Heart right ventricle (tissue), 16 donors: ENCODE measurements around the gene CHORDC1. TPM values are rescaled to one million over a fixed set of nuclear protein-coding genes. Genes with fewer than 3 reads are reported as not detected.

ENCODE experiments used
- ATAC-seq, 8 donors: fragments of 200-7000 bp; cut with Tn5 transposase; one replicate each; pipeline ENCODE4 v1.9.1; 2020; ENCODE audit warnings: mild to moderate bottlenecking in 8 of 8, moderate library complexity in 8 of 8, moderate number of reproducible peaks in 1 of 8
- DNase-seq, 2 donors: peaks; one replicate each; pipeline ENCODE4 v3.0.0-alpha.2; 2020
- H3K27ac ChIP-seq, 10 donors: fragments of 200-600 bp; sonication (generic) in 2 of 10; one replicate each; pipeline versions ENCODE4 v1.5.0 to v1.8.0; 2020 to 2022; ENCODE audit warnings: mild to moderate bottlenecking in 3 of 10
- H3K27me3 ChIP-seq, 7 donors: fragments of 200-600 bp; one replicate each; pipeline ENCODE4 v1.8.0; 2021 to 2022; ENCODE audit warnings: mild to moderate bottlenecking in 2 of 7
- H3K36me3 ChIP-seq, 9 donors: fragments of 200-600 bp; sonication (generic) in 1 of 9; one replicate each; pipeline versions ENCODE4 v1.5.0 to v1.8.0; 2020 to 2022; ENCODE audit warnings: mild to moderate bottlenecking in 2 of 9
- H3K4me1 ChIP-seq, 9 donors: fragments of 200-600 bp; sonication (generic) in 1 of 9; one replicate each; pipeline versions ENCODE4 v1.5.0 to v1.8.0; 2020 to 2022; ENCODE audit warnings: mild to moderate bottlenecking in 4 of 9
- H3K4me3 ChIP-seq, 10 donors: fragments of 200-600 bp; sonication (generic) in 2 of 10; one replicate each; pipeline versions ENCODE4 v1.5.0 to v1.8.0; 2020 to 2022; ENCODE audit warnings: mild to moderate bottlenecking in 7 of 10, moderate library complexity in 2 of 10
- H3K9me3 ChIP-seq, 11 donors: fragments of 200-600 bp in 10 of 11; sonication (generic) in 2 of 11; one replicate each; pipeline versions ENCODE4 v1.5.0 to v1.8.0; 2013 to 2022; ENCODE audit warnings: mild to moderate bottlenecking in 2 of 11, control low read depth in 1 of 11, moderate library complexity in 1 of 11
- WGBS, 2 donors: extraction: QIAGEN DNeasy Blood & Tissue Kit; methylation state at CpG; one replicate each; pipeline ENCODE4 v1.1.7; 2013; ENCODE audit warnings: inconsistent platforms in 1 of 2; 5-methylcytosine and 5-hydroxymethylcytosine counted together
- intact Hi-C, 10 donors: fragments of 100-400 bp; cut with DNase I; formaldehyde crosslinking; loops; one replicate each; pipeline versions ENCODE4 v1.11.1 to v1.14.2; 2022
- polyA plus RNA-seq, 2 donors: library from polyadenylated mRNA; stranded (reverse); fragments of 200-250 nt; gene quantifications; one replicate each; pipeline ENCODE4 v1.2.3, GENCODE V29; 2013
- total RNA-seq, 10 donors: library from RNA; stranded (reverse); fragmentation: NEBNext Ultra II Directional in 3 of 10; extraction: Animal tissue kit (Norgen Biotek cat#: 25700) in 3 of 10; gene quantifications; one replicate each; pipeline versions ENCODE4 v1.2.1 to v1.2.4, GENCODE V29; 2021 to 2023
- TF ChIP-seq, protein P1 (sequence below), 9 donors: fragments of 200-600 bp; sonication (generic) in 2 of 9; IDR thresholded peaks; one replicate each; pipeline versions ENCODE4 v1.5.0 to v1.8.0; 2021 to 2022; ENCODE audit warnings: antibody characterized with exemption in 9 of 9, mild to moderate bottlenecking in 5 of 9, moderate library complexity in 1 of 9
- donor health status: Arrhythmogenic right ventricular cardiomyopathy.
- donor health status: ischemic (EF 13 %, LVEDD 7.1; RV severe dilation, severe dysfunction).
- donor health status: healthy with polysubstance abuse.
- donor health status: DM: no; HTN: yes; CAD: no.
- donor health status: DM: no; HTN: no; CAD: no.
- donor health status: ischemic (EF 25% LVEDD 6.9; RV normal size, moderate dysfunction).
- donor health status: ischemic (EF 25% LVEDD 5.7; RV mildly dilated, moderate dysfunction).
- donor health status: healthy.
- donor health status: DM: yes; HTN: yes; CAD: no.
- donor health status: Ischemic cardiomyopathy.
- donor health status: ischemic (EF 35%, LVEDD 5.7; RV mildly dilated, moderate dysfunction).
- donor health status: nonischemic (EF 11% LVEDD 7.7; RV severe dilation, severe dysfunction).
- donor health status: DM: yes; HTN: yes; CAD: no.
- donor health status: PGD.
- donor health status: ischemic (EF 29% LVEDD 5.4; RV normal size, mild dysfunction).
- donor health status: nonischemic (EF 23%, LVEDD 6.1; RV moderate dilation, normal function).

Gene CHORDC1
- total and polyA plus RNA-seq, 12 donors = 22.4 to 38.1 (median 27.7) TPM

DNA sequence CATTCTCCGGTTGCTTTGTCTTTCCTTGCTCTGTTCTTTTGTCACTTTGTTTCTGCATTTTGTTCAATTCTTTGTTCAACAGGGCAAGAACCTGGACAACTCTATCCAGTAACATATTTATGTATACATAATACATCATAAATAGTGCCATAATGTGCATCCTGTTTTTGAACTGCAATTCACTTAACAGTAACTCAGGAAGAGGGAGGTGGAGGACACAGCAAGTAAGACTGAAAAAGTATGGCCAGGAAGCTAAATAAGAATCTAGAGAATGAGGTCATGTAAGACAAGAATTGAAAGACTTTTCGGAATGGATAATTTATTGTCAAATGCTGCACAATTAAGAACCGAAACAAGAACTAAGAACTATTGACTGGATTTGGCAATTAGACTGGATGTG is 29.2 kb upstream of the CHORDC1 start:
- H3K4me3 ChIP-seq = no peak overlapping the region
- WGBS, 2 donors = 68 to 76% methylated on average over 3 of the region's 3 CpGs
- peaks cover 0 to 6% (median 0%) of the 10 kb centered on the region in 11 donors for H3K9me3 ChIP-seq
- no peaks in the 10 kb centered on the region for H3K36me3 ChIP-seq
- TF ChIP-seq, protein P1, sequence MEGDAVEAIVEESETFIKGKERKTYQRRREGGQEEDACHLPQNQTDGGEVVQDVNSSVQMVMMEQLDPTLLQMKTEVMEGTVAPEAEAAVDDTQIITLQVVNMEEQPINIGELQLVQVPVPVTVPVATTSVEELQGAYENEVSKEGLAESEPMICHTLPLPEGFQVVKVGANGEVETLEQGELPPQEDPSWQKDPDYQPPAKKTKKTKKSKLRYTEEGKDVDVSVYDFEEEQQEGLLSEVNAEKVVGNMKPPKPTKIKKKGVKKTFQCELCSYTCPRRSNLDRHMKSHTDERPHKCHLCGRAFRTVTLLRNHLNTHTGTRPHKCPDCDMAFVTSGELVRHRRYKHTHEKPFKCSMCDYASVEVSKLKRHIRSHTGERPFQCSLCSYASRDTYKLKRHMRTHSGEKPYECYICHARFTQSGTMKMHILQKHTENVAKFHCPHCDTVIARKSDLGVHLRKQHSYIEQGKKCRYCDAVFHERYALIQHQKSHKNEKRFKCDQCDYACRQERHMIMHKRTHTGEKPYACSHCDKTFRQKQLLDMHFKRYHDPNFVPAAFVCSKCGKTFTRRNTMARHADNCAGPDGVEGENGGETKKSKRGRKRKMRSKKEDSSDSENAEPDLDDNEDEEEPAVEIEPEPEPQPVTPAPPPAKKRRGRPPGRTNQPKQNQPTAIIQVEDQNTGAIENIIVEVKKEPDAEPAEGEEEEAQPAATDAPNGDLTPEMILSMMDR (IDR thresholded peaks at IDR 0.05) = no peak
- ATAC-seq (no peak), DNase-seq (no peak)
- H3K27me3 ChIP-seq = no peaks in the 10 kb centered on the region
- H3K4me1 ChIP-seq = no peaks in the 10 kb centered on the region
- intact Hi-C loops = no loop called here
- peak overlapping the region in 1 of 10 donors; percentile 15 for H3K27ac ChIP-seq

DNA sequence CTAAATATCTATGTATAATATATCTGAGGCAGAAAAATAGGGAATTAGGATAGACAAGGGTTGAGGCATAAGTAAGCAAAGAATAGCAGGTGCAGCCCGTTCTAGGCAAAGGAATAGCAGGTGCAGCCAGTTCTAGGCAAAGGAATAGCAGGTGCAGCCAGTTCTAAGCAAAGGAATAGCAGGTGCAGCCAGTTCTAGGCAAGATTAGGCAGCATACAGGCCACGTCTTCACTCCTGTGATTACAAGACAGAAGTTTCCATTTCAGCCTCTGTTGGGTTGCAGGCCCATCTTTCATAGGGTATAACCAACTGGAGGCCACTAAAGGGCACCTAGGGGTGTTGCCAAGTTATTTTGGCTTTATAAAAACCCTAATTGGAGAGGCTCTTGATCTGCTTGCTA is 28.8 kb upstream of the CHORDC1 start:
- 69 to 89% methylated on average over 2 of the region's 2 CpGs for WGBS, 2 donors
- Histone ChIP-seq H3K36me3 (no peaks in the 10 kb centered on the region), H3K27me3 (no peaks in the 10 kb centered on the region), H3K4me3 (no peak overlapping the region), H3K9me3 (peaks cover 0 to 6% (median 0%) of the 10 kb centered on the region in 11 donors), H3K27ac (peak overlapping the region in 1 of 10 donors; percentile 15), H3K4me1 (no peaks in the 10 kb centered on the region)
- TF ChIP-seq, protein P1 (IDR thresholded peaks at IDR 0.05) = no peak
- DNase-seq (no peak), ATAC-seq (no peak)
- intact Hi-C loops = no loop called here

DNA sequence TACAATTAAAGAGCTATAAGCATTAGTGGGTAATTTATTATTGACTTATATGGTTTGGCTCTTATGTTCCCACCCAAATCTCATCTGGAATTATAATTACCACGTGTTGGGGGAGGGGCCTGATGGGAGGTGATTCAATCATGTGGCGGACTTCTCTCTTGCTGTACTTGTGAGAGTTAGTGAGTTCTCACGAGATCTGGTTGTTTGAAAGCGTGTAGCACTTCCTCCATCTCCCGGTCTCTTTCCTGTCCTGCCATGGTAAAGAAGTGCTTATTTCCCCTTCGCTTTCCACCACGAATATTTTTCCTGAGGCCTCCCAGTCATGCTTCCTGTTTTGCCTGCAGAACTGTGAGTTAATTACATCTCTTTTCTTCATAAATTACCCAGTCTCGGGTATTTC is 28.1 kb upstream of the CHORDC1 start:
- Histone ChIP-seq H3K27ac (no peak overlapping the region), H3K36me3 (no peaks in the 10 kb centered on the region), H3K4me3 (peak overlapping the region in 1 of 10 donors; percentile 7), H3K27me3 (peaks cover 0 to 5% (median 0%) of the 10 kb centered on the region in 7 donors), H3K4me1 (no peaks in the 10 kb centered on the region), H3K9me3 (peaks cover 0 to 6% (median 0%) of the 10 kb centered on the region in 11 donors)
- intact Hi-C loops = no loop called here
- ATAC-seq = no peak
- WGBS, 2 donors = 55 to 70% methylated on average over 8 of the region's 8 CpGs
- TF ChIP-seq, protein P1 (IDR thresholded peaks at IDR 0.05) = no peak
- DNase-seq = no peak

DNA sequence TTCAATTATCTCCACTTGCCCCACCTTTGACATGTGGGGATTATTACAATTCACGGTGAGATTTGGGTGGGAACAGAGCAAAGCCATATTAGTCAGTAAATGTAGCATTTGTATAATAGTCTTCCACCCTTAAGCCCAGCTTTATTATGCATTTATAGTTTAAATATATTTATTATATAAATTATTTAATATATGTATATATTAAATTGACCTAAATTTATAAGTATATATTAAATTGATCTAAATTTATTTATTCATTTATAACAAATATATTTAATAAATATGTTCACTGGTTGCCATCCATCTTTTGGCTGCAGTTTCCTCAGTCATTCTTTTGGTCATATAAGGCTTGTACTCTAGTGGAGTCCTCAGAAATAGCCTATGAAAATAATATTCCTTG is 23.6 kb upstream of the CHORDC1 start:
- ATAC-seq = no peak
- TF ChIP-seq, protein P1 (IDR thresholded peaks at IDR 0.05) = no peak
- DNase-seq = no peak
- intact Hi-C loops = no loop called here
- Histone ChIP-seq H3K27me3 (peaks cover 0 to 5% (median 0%) of the 10 kb centered on the region in 7 donors), H3K36me3 (no peaks in the 10 kb centered on the region), H3K9me3 (no peaks in the 10 kb centered on the region), H3K4me3 (no peak overlapping the region), H3K27ac (no peak overlapping the region), H3K4me1 (no peaks in the 10 kb centered on the region)
- WGBS, 2 donors = 83 to 84% methylated on average over 1 of the region's 1 CpG
